HG02610 (cell line): ENCODE measurements around the gene CECR2.

Source experiments
- ATAC-seq: cut with Tn5 transposase; IDR thresholded peaks from one replicate; pipeline ENCODE4 v1.9.1; 2021; ENCODE audit warnings: mild to moderate bottlenecking, moderate library complexity; ENCODE audit not compliant: unreplicated experiment

CECR2 gene

GRCh38 chr22:17369439-17370025 lies at the start of gene CECR2:
Gene CECR2 (plus strand): TSS chr22:17369460. CDS start chr22:17369784, 324 bp downstream.
- no peak for ATAC-seq

GRCh38 chr22:17319546-17319945 lies 49.7 kb upstream of the CECR2 start:
- no peak for ATAC-seq

- no peak for ATAC-seq
Measured at GRCh38 chr22:17322511-17322910, 46.7 kb upstream of the CECR2 start.

GRCh38 chr22:17331690-17332089 lies 37.6 kb upstream of the CECR2 start:
- ATAC-seq: no peak

- ATAC-seq: no peak
Measured at GRCh38 chr22:17332109-17332800, 37.0 kb upstream of the CECR2 start.

- no peak for ATAC-seq
Measured at GRCh38 chr22:17334059-17334458, 35.2 kb upstream of the CECR2 start.

- no peak for ATAC-seq
Measured at GRCh38 chr22:17334983-17335382, 34.3 kb upstream of the CECR2 start.

- ATAC-seq: no peak
Measured at GRCh38 chr22:17336061-17336460, 33.2 kb upstream of the CECR2 start.

- ATAC-seq: no peak
Measured at GRCh38 chr22:17337639-17338038, 31.6 kb upstream of the CECR2 start.

GRCh38 chr22:17339095-17339693 lies 30.1 kb upstream of the CECR2 start:
- ATAC-seq: no peak

- no peak for ATAC-seq
Measured at GRCh38 chr22:17342361-17342760, 26.9 kb upstream of the CECR2 start.

- ATAC-seq: no peak
Measured at GRCh38 chr22:17343766-17344165, 25.5 kb upstream of the CECR2 start.

- ATAC-seq: no peak
Measured at GRCh38 chr22:17346578-17346977, 22.7 kb upstream of the CECR2 start.

GRCh38 chr22:17347724-17348123 lies 21.5 kb upstream of the CECR2 start:
- ATAC-seq: no peak

GRCh38 chr22:17348464-17349103 lies 20.7 kb upstream of the CECR2 start:
- ATAC-seq: no peak

- ATAC-seq: no peak
Measured at GRCh38 chr22:17349172-17349571, 20.1 kb upstream of the CECR2 start.

- ATAC-seq: no peak
Measured at GRCh38 chr22:17350292-17350691, 19.0 kb upstream of the CECR2 start.

- ATAC-seq: no peak
Measured at GRCh38 chr22:17352798-17353197, 16.5 kb upstream of the CECR2 start.

GRCh38 chr22:17357688-17358087 lies 11.6 kb upstream of the CECR2 start:
- no peak for ATAC-seq

- no peak for ATAC-seq
Measured at GRCh38 chr22:17358415-17358814, 10.8 kb upstream of the CECR2 start.

GRCh38 chr22:17359501-17359900 lies 9.8 kb upstream of the CECR2 start:
- ATAC-seq: no peak

GRCh38 chr22:17366329-17366728 lies 2.9 kb upstream of the CECR2 start:
- ATAC-seq: no peak
